Thoracic aorta (tissue), 2 donors: ENCODE measurements around the gene PREPL. TPM values are rescaled to one million over a fixed set of nuclear protein-coding genes. Genes with fewer than 3 reads are reported as not detected.
A peak's percentile ranks its signal among the peaks of the same experiment; 100 is the strongest.

Experiments used
- ATAC-seq: fragments of 150-250 bp; one replicate; pipeline ENCODE4 v1.8.0; 2017; ENCODE audit warnings: low read depth; ENCODE audit not compliant: insufficient number of reproducible peaks, low FRiP score
- DNase-seq: peaks from one replicate; pipeline ENCODE4 v3.0.0-alpha.2; 2020; ENCODE audit warnings: low spot score
- H3K27ac ChIP-seq, 2 donors: fragments of 200-600 bp; sonication (generic); 1 replicate in 1 of 2; 2 replicates in 1 of 2; pipeline ENCODE4 v1.5.1; 2016; ENCODE audit warnings: mild to moderate bottlenecking in 2 of 2, moderate library complexity in 2 of 2
- H3K27me3 ChIP-seq: fragments of 200-600 bp; sonication (generic); replicated peaks from 2 replicates; pipeline ENCODE4 v1.6.0; 2016; ENCODE audit warnings: mild to moderate bottlenecking; ENCODE audit not compliant: insufficient read depth
- H3K36me3 ChIP-seq: fragments of 200-600 bp; sonication (generic); one replicate; pipeline ENCODE4 v1.5.1; 2016
- H3K4me1 ChIP-seq, 2 donors: fragments of 200-600 bp; sonication (generic); 1 replicate in 1 of 2; 2 replicates in 1 of 2; pipeline versions ENCODE4 v1.5.1 to v1.6.0; 2016; ENCODE audit warnings: low read depth in 2 of 2, mild to moderate bottlenecking in 1 of 2; ENCODE audit not compliant: control insufficient read depth in 1 of 2
- H3K4me3 ChIP-seq: fragments of 200-600 bp; sonication (generic); 2 replicates; pipeline ENCODE4 v1.5.1; 2016; ENCODE audit warnings: mild to moderate bottlenecking
- H3K9me3 ChIP-seq: fragments of 200-600 bp; sonication (generic); 2 replicates; pipeline ENCODE4 v1.5.1; 2016
- CTCF ChIP-seq: fragments of 200-600 bp; sonication (generic); IDR thresholded peaks from one replicate; pipeline ENCODE4 v1.5.1; 2019; ENCODE audit warnings: antibody characterized with exemption
- total RNA-seq, 2 donors: library from RNA; depleted of rRNA; stranded (reverse); fragments of >200 nt; gene quantifications; one replicate each; pipeline versions ENCODE4 v1.1.0 to v1.2.3, GENCODE V29; 2016

Gene PREPL
- total RNA-seq, 2 donors from 2014 or later, result 56.0 to 65.2 TPM

GRCh38 chr2:44349506-44349905, 11.8 kb downstream of the PREPL start:
- no peaks in the 10 kb centered on the region for H3K9me3 ChIP-seq
- no peak for ATAC-seq
- TF ChIP-seq CTCF, result no peak
- H3K36me3 ChIP-seq, result no peaks in the 10 kb centered on the region
- H3K4me1 ChIP-seq, result peaks cover 44 to 71% of the 10 kb centered on the region in 2 donors
- H3K27ac ChIP-seq, result peak overlapping the region; percentile 76 to 84
- DNase-seq, result no peak
- H3K4me3 ChIP-seq, result no peak overlapping the region
- H3K27me3 ChIP-seq, result no peaks in the 10 kb centered on the region

GRCh38 chr2:44348400-44348799, 12.9 kb downstream of the PREPL start:
- DNase-seq (no peak), ATAC-seq (no peak)
- Histone ChIP-seq H3K36me3 (no peaks in the 10 kb centered on the region), H3K4me3 (peak overlapping the region; percentile 53), H3K4me1 (peaks cover 44 to 64% of the 10 kb centered on the region in 2 donors), H3K27me3 (no peaks in the 10 kb centered on the region), H3K9me3 (no peaks in the 10 kb centered on the region), H3K27ac (peak overlapping the region; percentile 76 to 84)
- no peak for TF ChIP-seq CTCF

- ATAC-seq, result no peak
- Histone ChIP-seq H3K36me3 (no peaks in the 10 kb centered on the region), H3K4me3 (no peak overlapping the region), H3K9me3 (no peaks in the 10 kb centered on the region), H3K4me1 (peaks cover 40 to 57% of the 10 kb centered on the region in 2 donors), H3K27me3 (no peaks in the 10 kb centered on the region), H3K27ac (peak overlapping the region in 1 of 2 donors; percentile 84)
- DNase-seq, result no peak
- no peak for TF ChIP-seq CTCF
These were observed 13.8 kb downstream of the PREPL start for GRCh38 chr2:44347526-44347925.

GRCh38 chr2:44342854-44343253, 18.4 kb downstream of the PREPL start:
- H3K4me3 ChIP-seq, result no peak overlapping the region
- H3K9me3 ChIP-seq, result no peaks in the 10 kb centered on the region
- ATAC-seq (no peak), DNase-seq (no peak)
- H3K36me3 ChIP-seq, result peaks cover 21% of the 10 kb centered on the region
- peaks cover 5 to 15% of the 10 kb centered on the region in 2 donors for H3K4me1 ChIP-seq
- H3K27ac ChIP-seq, result no peak overlapping the region
- no peak for TF ChIP-seq CTCF
- no peaks in the 10 kb centered on the region for H3K27me3 ChIP-seq

GRCh38 chr2:44335806-44336538, 25.3 kb downstream of the PREPL start:
- Histone ChIP-seq H3K27ac (no peak overlapping the region), H3K36me3 (peaks cover 35% of the 10 kb centered on the region), H3K9me3 (no peaks in the 10 kb centered on the region), H3K4me1 (peaks cover 6 to 20% of the 10 kb centered on the region in 2 donors), H3K4me3 (no peak overlapping the region), H3K27me3 (no peaks in the 10 kb centered on the region)
- ATAC-seq, result no peak
- DNase-seq, result no peak
- TF ChIP-seq CTCF, result no peak
